Activated CD4-positive, alpha-beta T cell treated with anti-CD3 and anti-CD28 coated beads, Interleukin-2, amount 10 ng/mL, durations not matched to agents 24 days and 14 days (primary cell): ENCODE results near the gene NFATC1. TPM values are rescaled to one million over a fixed set of nuclear protein-coding genes. Genes with fewer than 3 reads are reported as not detected.

ENCODE experiments used
- DNase-seq: peaks from one replicate; pipeline ENCODE4 v3.0.0; 2022
- H3K27ac Mint-ChIP-seq: one replicate; pipeline ENCODE4 v1.8.0; 2022; ENCODE audit warnings: mild to moderate bottlenecking, mixed read lengths
- H3K27me3 Mint-ChIP-seq: one replicate; pipeline ENCODE4 v1.8.0; 2022; ENCODE audit warnings: mixed read lengths
- H3K36me3 Mint-ChIP-seq: one replicate; pipeline ENCODE4 v1.8.0; 2022; ENCODE audit warnings: low read depth, mild to moderate bottlenecking, mixed read lengths
- H3K4me1 Mint-ChIP-seq: one replicate; pipeline ENCODE4 v1.8.0; 2021; ENCODE audit warnings: mixed read lengths
- H3K4me3 Mint-ChIP-seq: one replicate; pipeline ENCODE4 v1.8.0; 2022; ENCODE audit warnings: mild to moderate bottlenecking, moderate library complexity, mixed read lengths
- H3K9me3 Mint-ChIP-seq: one replicate; pipeline ENCODE4 v1.8.0; 2021; ENCODE audit warnings: mixed read lengths
- intact Hi-C: fragments of 100-400 bp; cut with micrococcal nuclease; formaldehyde crosslinking; loops from one replicate; pipeline ENCODE4 v1.15.1; 2023
- total RNA-seq: library from RNA; stranded (reverse); gene quantifications from 2 replicates; pipeline ENCODE4 v1.2.3, GENCODE V29; 2022

The NFATC1 gene
- total RNA-seq, 1 donor from 2014 or later = 105 TPM

GRCh38 chr18:79457239-79457638, 61.5 kb downstream of the NFATC1 start:
- H3K9me3 Mint-ChIP-seq = no peaks in the 10 kb centered on the region
- intact Hi-C loops = no loop called here
- peaks cover 4% of the 10 kb centered on the region for H3K4me1 Mint-ChIP-seq
- peaks cover 36% of the 10 kb centered on the region for H3K36me3 Mint-ChIP-seq
- no peak overlapping the region for H3K27ac Mint-ChIP-seq
- no peak for DNase-seq
- no peak overlapping the region for H3K4me3 Mint-ChIP-seq
- H3K27me3 Mint-ChIP-seq = no peaks in the 10 kb centered on the region

GRCh38 chr18:79457652-79458051, 61.9 kb downstream of the NFATC1 start:
- intact Hi-C loops = no loop called here
- H3K36me3 Mint-ChIP-seq = peaks cover 36% of the 10 kb centered on the region
- no peaks in the 10 kb centered on the region for H3K9me3 Mint-ChIP-seq
- no peak overlapping the region for H3K27ac Mint-ChIP-seq
- no peak for DNase-seq
- H3K27me3 Mint-ChIP-seq = no peaks in the 10 kb centered on the region
- H3K4me1 Mint-ChIP-seq = peaks cover 4% of the 10 kb centered on the region
- H3K4me3 Mint-ChIP-seq = no peak overlapping the region

DNA sequence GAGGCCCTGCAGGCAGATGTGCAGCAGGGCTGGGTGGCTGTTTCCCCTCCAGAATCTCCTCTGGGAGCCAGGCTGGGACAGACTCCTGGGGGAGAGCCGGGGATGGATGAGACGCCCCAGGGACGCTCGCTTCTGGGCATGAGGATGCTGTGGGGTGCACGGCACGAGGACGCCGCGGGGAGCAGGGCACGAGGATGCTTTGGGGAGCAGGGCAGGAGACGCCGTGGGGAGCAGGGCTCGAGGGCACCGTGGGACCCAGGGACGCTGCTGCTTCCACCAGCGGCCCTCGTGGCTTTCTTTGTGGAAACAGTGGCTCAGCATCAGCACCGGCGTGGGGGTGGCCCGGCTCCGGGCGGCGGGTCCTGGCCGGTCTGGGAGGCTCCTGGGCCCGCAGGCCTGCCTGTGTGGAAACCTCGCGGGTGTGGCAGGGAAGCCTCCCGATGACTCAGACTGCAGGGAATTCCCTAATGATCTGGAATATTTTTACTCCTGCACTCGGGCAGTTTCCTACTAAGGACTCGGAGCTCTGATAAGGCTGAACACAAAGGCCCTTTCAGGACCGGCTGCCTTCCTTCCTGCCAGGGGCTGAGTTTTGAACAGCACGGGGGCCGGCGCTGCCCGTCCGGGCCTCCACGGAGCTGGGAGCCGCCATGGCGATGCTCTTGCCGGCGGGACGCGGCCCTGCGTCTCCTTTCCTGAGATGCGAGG, 62.6 kb downstream of the NFATC1 start:
- intact Hi-C loops = no loop called here
- no peak overlapping the region for H3K27ac Mint-ChIP-seq
- no peaks in the 10 kb centered on the region for H3K27me3 Mint-ChIP-seq
- no peak for DNase-seq
- peaks cover 33% of the 10 kb centered on the region for H3K36me3 Mint-ChIP-seq
- peaks cover 4% of the 10 kb centered on the region for H3K4me1 Mint-ChIP-seq
- no peaks in the 10 kb centered on the region for H3K9me3 Mint-ChIP-seq
- H3K4me3 Mint-ChIP-seq = no peak overlapping the region

GRCh38 chr18:79458917-79459803, 63.4 kb downstream of the NFATC1 start:
- DNase-seq = no peak

DNA sequence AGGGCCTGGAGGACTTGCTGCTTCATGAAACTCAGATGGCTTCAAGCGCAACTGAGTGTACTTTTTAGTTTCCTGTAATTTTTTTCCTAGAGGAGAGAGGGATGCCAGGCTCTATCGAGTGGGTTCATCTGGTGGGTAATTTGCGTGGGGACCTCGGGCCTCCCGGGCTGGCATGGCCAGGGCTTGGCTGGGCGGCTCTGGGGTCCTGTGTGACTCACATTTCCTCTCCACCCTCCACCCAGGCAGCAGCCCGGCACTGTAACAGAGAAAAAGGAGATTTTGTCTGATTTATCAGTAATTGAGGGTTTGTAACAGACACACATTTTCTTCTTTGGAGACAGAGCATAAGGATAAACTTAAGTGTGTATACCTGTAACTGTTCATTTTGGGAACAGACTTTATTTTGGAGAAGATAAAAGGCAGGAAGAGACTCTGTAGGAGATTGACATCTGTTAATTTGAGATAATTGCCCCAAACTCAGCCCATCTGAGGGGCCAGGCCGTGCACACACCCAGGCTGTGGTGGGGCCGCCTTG, 64.3 kb downstream of the NFATC1 start:
- intact Hi-C loops = no loop called here
- no peak for DNase-seq
- Mint-ChIP-seq H3K27ac (peak overlapping the region; percentile 77), H3K9me3 (no peaks in the 10 kb centered on the region), H3K36me3 (peaks cover 33% of the 10 kb centered on the region), H3K4me1 (peaks cover 5% of the 10 kb centered on the region), H3K27me3 (no peaks in the 10 kb centered on the region), H3K4me3 (no peak overlapping the region)

More at GRCh38 chr18:79458917-79459803, 63.4 kb downstream of the NFATC1 start:
- peaks cover 34% of the 10 kb centered on the region for H3K36me3 Mint-ChIP-seq
- no peaks in the 10 kb centered on the region for H3K9me3 Mint-ChIP-seq
- peak overlapping the region; percentile 77 for H3K27ac Mint-ChIP-seq
- H3K4me1 Mint-ChIP-seq = peaks cover 4% of the 10 kb centered on the region
- H3K4me3 Mint-ChIP-seq = no peak overlapping the region
- H3K27me3 Mint-ChIP-seq = no peaks in the 10 kb centered on the region
- intact Hi-C loops = no loop called here

GRCh38 chr18:79460481-79461300, 65.0 kb downstream of the NFATC1 start:
- intact Hi-C loops = no loop called here
- Mint-ChIP-seq H3K27me3 (no peaks in the 10 kb centered on the region), H3K27ac (peak overlapping the region; percentile 77), H3K4me1 (peaks cover 6% of the 10 kb centered on the region), H3K9me3 (no peaks in the 10 kb centered on the region), H3K36me3 (peaks cover 37% of the 10 kb centered on the region), H3K4me3 (no peak overlapping the region)
- DNase-seq = no peak

GRCh38 chr18:79461627-79462026, 65.9 kb downstream of the NFATC1 start:
- intact Hi-C loops = no loop called here
- DNase-seq = no peak
- H3K36me3 Mint-ChIP-seq = peaks cover 36% of the 10 kb centered on the region
- peak overlapping the region; percentile 4 for H3K27ac Mint-ChIP-seq
- H3K4me3 Mint-ChIP-seq = no peak overlapping the region
- H3K4me1 Mint-ChIP-seq = peaks cover 6% of the 10 kb centered on the region
- no peaks in the 10 kb centered on the region for H3K27me3 Mint-ChIP-seq
- H3K9me3 Mint-ChIP-seq = no peaks in the 10 kb centered on the region

GRCh38 chr18:79463424-79463960, 67.8 kb downstream of the NFATC1 start:
- Mint-ChIP-seq H3K9me3 (no peaks in the 10 kb centered on the region), H3K27ac (no peak overlapping the region), H3K4me1 (peaks cover 6% of the 10 kb centered on the region), H3K4me3 (no peak overlapping the region), H3K36me3 (peaks cover 42% of the 10 kb centered on the region), H3K27me3 (no peaks in the 10 kb centered on the region)
- intact Hi-C loops = no loop called here
- DNase-seq = no peak

DNA sequence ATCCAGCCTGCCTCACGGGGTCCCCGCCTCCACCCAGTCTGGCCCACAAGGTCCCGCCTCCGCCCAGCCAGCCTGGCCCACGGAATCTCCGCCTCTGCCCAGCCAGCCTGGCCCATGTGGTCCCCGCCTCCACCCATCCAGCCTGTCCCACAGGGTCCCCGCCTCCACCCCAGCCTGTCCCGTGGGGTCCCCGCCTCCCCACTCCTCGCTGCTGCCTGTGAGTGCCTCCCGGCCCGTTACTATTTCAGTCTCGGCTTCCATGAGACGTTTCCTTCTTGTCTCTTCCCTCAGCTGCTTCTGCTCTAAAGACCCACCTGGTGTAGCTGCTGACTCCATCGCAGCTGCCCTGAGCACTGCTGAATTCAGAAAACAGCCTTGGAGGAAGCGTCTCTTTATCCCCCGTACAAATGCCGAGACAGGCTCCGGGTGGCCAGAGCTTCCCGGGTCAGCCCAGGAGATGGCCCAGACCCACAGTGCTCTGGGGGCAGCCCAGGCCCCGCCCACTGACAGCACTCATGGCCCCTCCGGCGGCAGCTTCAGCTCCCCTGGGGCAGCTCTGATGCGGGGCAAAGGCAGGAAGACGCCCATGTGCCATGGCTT, 69.8 kb downstream of the NFATC1 start:
- Mint-ChIP-seq H3K27ac (peak overlapping the region; percentile 4), H3K4me3 (no peak overlapping the region), H3K27me3 (no peaks in the 10 kb centered on the region), H3K36me3 (peaks cover 44% of the 10 kb centered on the region), H3K9me3 (no peaks in the 10 kb centered on the region), H3K4me1 (peaks cover 2% of the 10 kb centered on the region)
- intact Hi-C loops = no loop called here
- no peak for DNase-seq

DNA sequence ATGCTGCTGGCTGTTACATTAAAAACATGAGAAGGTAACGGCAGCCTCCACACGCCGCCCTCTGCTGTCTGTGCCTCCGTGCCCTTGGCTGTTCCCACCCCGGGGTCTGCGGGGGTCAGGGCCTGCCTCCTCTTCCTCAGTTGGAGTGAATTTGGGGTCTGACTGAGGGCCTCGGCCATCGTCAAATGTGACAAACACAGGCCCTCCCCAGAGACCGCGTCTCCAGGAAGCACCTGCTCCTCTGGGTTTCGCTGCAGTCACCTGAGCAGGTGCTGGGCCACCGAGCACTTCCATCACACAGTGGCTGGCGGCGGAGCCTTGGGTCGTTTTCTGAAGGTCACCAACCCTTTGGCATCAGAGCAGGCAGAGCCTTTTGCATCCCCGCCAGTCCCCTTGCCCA, 70.9 kb downstream of the NFATC1 start:
- no peak for DNase-seq
- H3K36me3 Mint-ChIP-seq = peaks cover 51% of the 10 kb centered on the region
- H3K4me1 Mint-ChIP-seq = peaks cover 2% of the 10 kb centered on the region
- no peaks in the 10 kb centered on the region for H3K27me3 Mint-ChIP-seq
- H3K9me3 Mint-ChIP-seq = no peaks in the 10 kb centered on the region
- no peak overlapping the region for H3K4me3 Mint-ChIP-seq
- intact Hi-C loops = no loop called here
- no peak overlapping the region for H3K27ac Mint-ChIP-seq

GRCh38 chr18:79467126-79467525, 71.4 kb downstream of the NFATC1 start:
- intact Hi-C loops = no loop called here
- no peak overlapping the region for H3K27ac Mint-ChIP-seq
- peaks cover 49% of the 10 kb centered on the region for H3K36me3 Mint-ChIP-seq
- DNase-seq = no peak
- H3K27me3 Mint-ChIP-seq = no peaks in the 10 kb centered on the region
- no peaks in the 10 kb centered on the region for H3K9me3 Mint-ChIP-seq
- no peak overlapping the region for H3K4me3 Mint-ChIP-seq
- peaks cover 2% of the 10 kb centered on the region for H3K4me1 Mint-ChIP-seq

DNA sequence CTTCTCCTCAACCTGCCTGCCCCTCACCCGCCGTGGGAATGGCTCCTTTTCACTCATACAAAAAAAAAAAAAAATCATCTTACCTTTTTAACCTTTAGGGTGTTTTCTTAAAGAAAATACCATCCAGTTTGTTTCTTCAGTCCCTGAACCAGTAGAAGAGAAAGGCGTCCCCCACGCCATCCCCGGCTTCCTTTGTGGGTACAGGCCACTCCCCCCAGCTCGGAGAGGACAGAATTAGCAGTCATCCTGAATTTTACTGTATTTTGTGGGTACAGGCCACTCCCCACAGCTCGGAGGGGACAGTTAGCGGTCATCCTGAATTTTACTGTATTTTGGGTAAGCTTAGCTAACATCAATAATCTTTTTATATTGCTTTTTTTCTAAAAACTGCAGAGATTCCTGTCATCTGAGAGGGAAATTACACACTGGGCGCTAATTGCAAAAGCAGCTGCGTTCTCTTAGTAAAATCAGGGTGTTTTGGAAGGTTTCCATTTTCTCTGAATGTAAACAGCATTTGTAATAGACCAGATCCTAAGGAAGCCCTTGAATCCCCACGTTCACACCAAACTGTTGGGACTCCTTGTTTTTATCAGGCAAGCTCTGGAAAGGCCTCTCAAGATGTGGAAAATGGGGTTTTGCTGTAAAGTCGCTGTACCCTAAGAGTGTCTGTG, 72.5 kb downstream of the NFATC1 start:
- Mint-ChIP-seq H3K9me3 (no peaks in the 10 kb centered on the region), H3K4me1 (peaks cover 2% of the 10 kb centered on the region), H3K4me3 (no peak overlapping the region), H3K36me3 (peaks cover 53% of the 10 kb centered on the region), H3K27me3 (no peaks in the 10 kb centered on the region), H3K27ac (no peak overlapping the region)
- DNase-seq = no peak
- intact Hi-C loops = no loop called here

DNA sequence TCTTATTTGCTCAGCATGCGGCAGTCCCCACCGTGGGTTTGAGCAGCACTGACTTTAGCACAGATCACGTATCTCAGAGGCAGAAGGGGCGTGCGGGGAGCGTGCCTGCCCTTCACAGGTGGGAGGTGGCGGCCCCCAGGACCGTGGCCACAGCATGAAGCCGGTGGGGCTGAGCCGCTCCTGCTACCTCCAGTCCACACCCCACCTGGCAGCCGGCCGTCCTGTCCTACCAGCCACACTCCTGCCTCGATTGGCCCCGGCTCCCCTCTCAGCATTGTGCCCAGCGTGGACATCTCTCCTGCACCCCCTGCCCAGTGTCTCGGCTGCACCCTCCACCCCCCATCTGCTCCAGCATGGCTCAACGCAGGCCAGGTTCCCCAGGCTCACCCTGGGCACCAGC, 73.6 kb downstream of the NFATC1 start:
- Mint-ChIP-seq H3K27ac (no peak overlapping the region), H3K27me3 (no peaks in the 10 kb centered on the region), H3K9me3 (no peaks in the 10 kb centered on the region), H3K4me3 (no peak overlapping the region), H3K4me1 (peaks cover 2% of the 10 kb centered on the region), H3K36me3 (peaks cover 50% of the 10 kb centered on the region)
- intact Hi-C loops = no loop called here
- no peak for DNase-seq
